Measurements from ENCODE around the gene SYNGR3. TPM values are rescaled to one million over a fixed set of nuclear protein-coding genes. Genes with fewer than 3 reads are reported as not detected.

SYNGR3 gene
- total and polyA plus RNA-seq, 2 donors from 2014 or later = 2.2 to 4.6 TPM

DNA sequence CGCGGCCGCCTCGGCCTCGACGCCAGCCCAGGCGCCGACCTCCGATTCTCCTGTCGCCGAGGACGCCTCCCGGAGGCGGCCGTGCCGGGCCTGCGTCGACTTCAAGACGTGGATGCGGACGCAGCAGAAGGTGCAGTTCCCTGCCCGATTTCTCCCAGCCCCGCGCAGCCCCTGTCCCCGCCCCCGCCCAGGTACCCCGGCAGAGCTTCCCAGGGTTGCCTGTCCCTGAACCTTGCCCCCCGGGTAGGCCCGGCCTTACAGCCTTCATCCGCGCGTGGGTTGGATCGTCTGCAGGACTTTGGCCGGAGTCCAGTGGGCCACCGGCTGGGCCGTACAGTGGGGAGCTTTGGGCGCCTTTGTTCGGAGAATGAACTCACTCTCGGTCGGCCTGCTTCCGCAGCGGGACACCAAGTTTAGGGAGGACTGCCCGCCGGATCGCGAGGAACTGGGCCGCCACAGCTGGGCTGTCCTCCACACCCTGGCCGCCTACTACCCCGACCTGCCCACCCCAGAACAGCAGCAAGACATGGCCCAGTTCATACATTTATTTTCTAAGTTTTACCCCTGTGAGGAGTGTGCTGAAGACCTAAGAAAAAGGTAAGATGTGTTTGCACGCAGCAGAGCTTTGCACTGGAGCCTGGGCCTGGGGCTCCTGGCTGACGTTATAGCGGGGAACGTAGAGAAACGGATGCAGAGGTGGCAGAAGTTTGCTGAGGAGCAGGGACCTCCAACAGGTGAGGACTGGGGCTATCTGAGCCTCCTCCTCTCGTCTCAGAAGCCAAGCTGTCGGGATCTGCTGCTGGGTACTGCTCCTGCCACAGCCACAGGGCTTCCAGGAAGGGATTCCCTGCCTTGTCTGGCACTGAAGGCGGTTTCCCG is 5.2 kb upstream of the SYNGR3 start:
- FAIRE-seq = no peak
- Histone ChIP-seq H3K9ac (ENCODE audit: low read length in 3 of 3) (peak overlapping the region in 2 of 3 donors; percentile 8 to 67), H3K27ac (ENCODE audit: low read depth in 2 of 2, low read length in 2 of 2) (peak overlapping the region in 1 of 2 donors; percentile 51), H3K4me1 (ENCODE audit: control insufficient read depth in 2 of 3, insufficient read depth in 2 of 3, low read depth in 1 of 3, low read length in 3 of 3) (peaks cover 0 to 21% (median 8%) of the 10 kb centered on the region in 3 donors), H3K9me3 (ENCODE audit: control insufficient read depth in 2 of 3, insufficient read depth in 1 of 3, low read length in 3 of 3) (no peaks in the 10 kb centered on the region), H3K36me3 (ENCODE audit: control insufficient read depth in 2 of 3, insufficient read depth in 3 of 3, low read length in 3 of 3) (peaks cover 0 to 12% (median 8%) of the 10 kb centered on the region in 3 donors), H3K4me3 (ENCODE audit: low read length in 3 of 3) (peak overlapping the region; percentile 1 to 67 (median 56)), H3K27me3 (ENCODE audit: control insufficient read depth, insufficient read depth, low read length) (peaks cover 43% of the 10 kb centered on the region)
- peak in 3 of 5 donors; percentile 29 to 84 (median 45) for DNase-seq
- TF ChIP-seq, protein P1, sequence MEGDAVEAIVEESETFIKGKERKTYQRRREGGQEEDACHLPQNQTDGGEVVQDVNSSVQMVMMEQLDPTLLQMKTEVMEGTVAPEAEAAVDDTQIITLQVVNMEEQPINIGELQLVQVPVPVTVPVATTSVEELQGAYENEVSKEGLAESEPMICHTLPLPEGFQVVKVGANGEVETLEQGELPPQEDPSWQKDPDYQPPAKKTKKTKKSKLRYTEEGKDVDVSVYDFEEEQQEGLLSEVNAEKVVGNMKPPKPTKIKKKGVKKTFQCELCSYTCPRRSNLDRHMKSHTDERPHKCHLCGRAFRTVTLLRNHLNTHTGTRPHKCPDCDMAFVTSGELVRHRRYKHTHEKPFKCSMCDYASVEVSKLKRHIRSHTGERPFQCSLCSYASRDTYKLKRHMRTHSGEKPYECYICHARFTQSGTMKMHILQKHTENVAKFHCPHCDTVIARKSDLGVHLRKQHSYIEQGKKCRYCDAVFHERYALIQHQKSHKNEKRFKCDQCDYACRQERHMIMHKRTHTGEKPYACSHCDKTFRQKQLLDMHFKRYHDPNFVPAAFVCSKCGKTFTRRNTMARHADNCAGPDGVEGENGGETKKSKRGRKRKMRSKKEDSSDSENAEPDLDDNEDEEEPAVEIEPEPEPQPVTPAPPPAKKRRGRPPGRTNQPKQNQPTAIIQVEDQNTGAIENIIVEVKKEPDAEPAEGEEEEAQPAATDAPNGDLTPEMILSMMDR (IDR thresholded peaks at IDR 0.05; ENCODE audit: borderline replicate concordance, extremely low read depth, insufficient read depth) = no peak
- intact Hi-C loops (cut with DNase I) = no loop called here

DNA sequence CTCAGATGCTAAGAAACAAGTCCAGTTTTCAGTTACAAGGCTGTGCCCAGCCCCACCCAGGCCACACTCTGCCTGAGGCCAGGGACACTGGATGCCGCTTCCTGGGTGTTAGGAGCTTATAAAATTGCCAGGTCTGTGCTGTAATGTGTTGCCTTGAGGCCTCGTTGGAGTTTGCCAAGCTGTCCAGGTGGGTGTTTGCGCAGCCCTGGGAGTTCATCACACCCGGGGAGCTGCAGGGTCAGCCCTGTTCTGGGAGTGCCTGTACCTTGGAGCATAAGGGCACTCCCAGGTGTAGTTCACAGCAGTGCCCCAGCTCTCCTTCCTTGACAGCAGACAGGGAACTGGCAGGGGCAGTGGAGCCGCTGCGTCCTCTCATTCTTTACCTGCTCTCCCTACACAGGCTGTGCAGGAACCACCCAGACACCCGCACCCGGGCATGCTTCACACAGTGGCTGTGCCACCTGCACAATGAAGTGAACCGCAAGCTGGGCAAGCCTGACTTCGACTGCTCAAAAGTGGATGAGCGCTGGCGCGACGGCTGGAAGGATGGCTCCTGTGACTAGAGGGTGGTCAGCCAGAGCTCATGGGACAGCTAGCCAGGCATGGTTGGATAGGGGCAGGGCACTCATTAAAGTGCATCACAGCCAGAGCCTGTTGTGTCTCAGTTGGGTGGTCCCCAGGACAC is 4.2 kb upstream of the SYNGR3 start:
- Histone ChIP-seq H3K27ac (ENCODE audit: low read depth in 2 of 2, low read length in 2 of 2) (no peak overlapping the region), H3K4me1 (ENCODE audit: control insufficient read depth in 2 of 3, insufficient read depth in 2 of 3, low read depth in 1 of 3, low read length in 3 of 3) (peaks cover 0 to 22% (median 8%) of the 10 kb centered on the region in 3 donors), H3K4me3 (ENCODE audit: low read length in 3 of 3) (no peak overlapping the region), H3K9ac (ENCODE audit: low read length in 3 of 3) (peak overlapping the region in 1 of 3 donors; percentile 67), H3K9me3 (ENCODE audit: control insufficient read depth in 2 of 3, insufficient read depth in 1 of 3, low read length in 3 of 3) (no peaks in the 10 kb centered on the region), H3K27me3 (ENCODE audit: control insufficient read depth, insufficient read depth, low read length) (peaks cover 38% of the 10 kb centered on the region), H3K36me3 (ENCODE audit: control insufficient read depth in 2 of 3, insufficient read depth in 3 of 3, low read length in 3 of 3) (peaks cover 0 to 12% (median 8%) of the 10 kb centered on the region in 3 donors)
- DNase-seq (no peak), FAIRE-seq (no peak)
- TF ChIP-seq, protein P1 (IDR thresholded peaks at IDR 0.05; ENCODE audit: borderline replicate concordance, extremely low read depth, insufficient read depth) = no peak
- intact Hi-C loops (cut with DNase I) = no loop called here

DNA sequence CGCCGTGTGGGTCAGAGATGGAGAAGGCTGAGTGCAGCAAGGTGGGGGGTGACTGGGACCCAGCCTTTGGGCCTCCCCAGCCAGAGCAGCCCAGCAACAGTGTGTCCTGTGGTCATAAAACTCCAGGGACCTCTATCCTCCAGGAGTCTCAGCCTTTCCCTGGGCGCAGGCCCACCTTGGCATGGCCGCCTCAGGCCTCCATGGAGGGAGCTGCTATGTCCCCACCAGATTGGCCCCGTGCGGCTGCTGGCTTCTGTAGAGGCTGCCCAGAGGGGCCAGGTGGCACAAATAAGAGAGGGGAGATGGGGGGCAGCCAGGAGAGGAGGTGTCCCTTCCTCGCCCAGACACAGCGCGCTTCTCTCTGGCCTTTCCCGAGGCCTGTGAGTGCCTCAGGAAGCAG is 2.6 kb upstream of the SYNGR3 start:
- Histone ChIP-seq H3K4me1 (ENCODE audit: control insufficient read depth in 2 of 3, insufficient read depth in 2 of 3, low read depth in 1 of 3, low read length in 3 of 3) (peaks cover 0 to 29% (median 8%) of the 10 kb centered on the region in 3 donors), H3K36me3 (ENCODE audit: control insufficient read depth in 2 of 3, insufficient read depth in 3 of 3, low read length in 3 of 3) (peaks cover 0 to 12% (median 8%) of the 10 kb centered on the region in 3 donors), H3K9me3 (ENCODE audit: control insufficient read depth in 2 of 3, insufficient read depth in 1 of 3, low read length in 3 of 3) (no peaks in the 10 kb centered on the region), H3K4me3 (ENCODE audit: low read length in 3 of 3) (no peak overlapping the region), H3K27ac (ENCODE audit: low read depth in 2 of 2, low read length in 2 of 2) (no peak overlapping the region), H3K9ac (ENCODE audit: low read length in 3 of 3) (no peak overlapping the region), H3K27me3 (ENCODE audit: control insufficient read depth, insufficient read depth, low read length) (peaks cover 28% of the 10 kb centered on the region)
- intact Hi-C loops (cut with DNase I) = no loop called here
- FAIRE-seq (no peak), DNase-seq (no peak)
- TF ChIP-seq, protein P1 (IDR thresholded peaks at IDR 0.05; ENCODE audit: borderline replicate concordance, extremely low read depth, insufficient read depth) = no peak
